Mucosa of rectum (tissue), 2 donors: ENCODE results near the gene CNNM4.

ENCODE experiments used
- H3K27ac ChIP-seq, 2 donors: one replicate each; pipeline ENCODE4 v1.7.0; 2013; ENCODE audit warnings: inconsistent platforms in 2 of 2, low read depth in 2 of 2, low read length in 2 of 2
- H3K27me3 ChIP-seq, 2 donors: one replicate each; pipeline ENCODE4 v1.7.0; 2013; ENCODE audit warnings: low read length in 2 of 2; ENCODE audit not compliant: control insufficient read depth in 2 of 2, insufficient read depth in 2 of 2
- H3K36me3 ChIP-seq, 2 donors: one replicate each; pipeline ENCODE4 v1.7.0; 2013; ENCODE audit warnings: low read length in 2 of 2; ENCODE audit not compliant: control insufficient read depth in 2 of 2, insufficient read depth in 2 of 2
- H3K4me1 ChIP-seq, 2 donors: one replicate each; pipeline ENCODE4 v1.7.0; 2013; ENCODE audit warnings: low read length in 2 of 2, mild to moderate bottlenecking in 1 of 2; ENCODE audit not compliant: control insufficient read depth in 2 of 2, insufficient read depth in 2 of 2
- H3K4me3 ChIP-seq, 2 donors: one replicate each; pipeline ENCODE4 v1.7.0; 2013; ENCODE audit warnings: low read length in 2 of 2
- H3K9ac ChIP-seq, 2 donors: one replicate each; pipeline ENCODE4 v1.7.0; 2013; ENCODE audit warnings: low read length in 2 of 2, low read depth in 1 of 2, mild to moderate bottlenecking in 1 of 2
- H3K9me3 ChIP-seq, 2 donors: one replicate each; pipeline ENCODE4 v1.7.0; 2013; ENCODE audit warnings: low read length in 2 of 2; ENCODE audit not compliant: control insufficient read depth in 2 of 2
- donor health status: healthy.
- donor health status: Normal muscosa, but diverticular disease.

Gene CNNM4

DNA sequence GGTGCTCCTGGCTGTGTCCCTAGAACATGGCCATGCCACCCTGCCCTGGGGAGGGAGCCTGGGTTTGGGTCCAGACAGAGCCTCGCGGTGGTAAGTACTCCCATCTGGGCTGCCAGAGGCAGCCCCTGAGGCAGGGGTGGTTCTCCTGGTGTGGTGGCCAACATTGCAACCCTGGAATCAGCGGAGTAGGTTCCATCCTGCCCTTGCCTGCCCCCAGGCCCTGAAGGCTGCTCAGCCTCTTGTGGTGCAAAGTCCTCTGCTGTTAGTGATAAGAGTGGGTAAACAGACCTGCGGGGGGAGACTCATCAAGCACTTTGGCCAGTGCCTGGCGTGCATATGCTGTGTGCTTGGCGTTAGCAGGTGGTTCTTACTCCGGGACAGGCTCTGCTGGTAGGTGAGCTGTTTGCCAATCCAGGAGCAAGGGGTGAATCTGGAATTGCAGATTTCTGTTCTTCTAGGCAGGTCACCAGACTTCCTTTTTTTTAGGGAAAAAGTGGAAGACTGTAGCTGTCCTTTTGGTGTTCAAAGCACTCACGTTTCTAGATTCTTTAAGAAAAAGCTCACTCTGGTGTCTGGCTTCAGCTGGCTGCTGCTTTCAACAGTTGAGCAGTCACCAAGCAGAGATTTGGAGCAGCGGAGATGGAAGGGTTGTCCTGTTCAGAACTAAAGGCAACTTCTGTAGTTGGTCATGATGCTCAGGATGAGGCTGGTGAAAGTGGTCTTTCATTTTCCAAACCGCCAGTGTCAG lies 58.6 kb downstream of the CNNM4 start:
- Histone ChIP-seq H3K27me3 (no peaks in the 10 kb centered on the region), H3K36me3 (peaks cover 5 to 21% of the 10 kb centered on the region in 2 donors), H3K4me3 (peak overlapping the region; percentile 20 to 56), H3K27ac (peak overlapping the region; percentile 32 to 42), H3K4me1 (peaks cover 42 to 50% of the 10 kb centered on the region in 2 donors), H3K9ac (peak overlapping the region in 1 of 2 donors; percentile 14), H3K9me3 (no peaks in the 10 kb centered on the region)

DNA sequence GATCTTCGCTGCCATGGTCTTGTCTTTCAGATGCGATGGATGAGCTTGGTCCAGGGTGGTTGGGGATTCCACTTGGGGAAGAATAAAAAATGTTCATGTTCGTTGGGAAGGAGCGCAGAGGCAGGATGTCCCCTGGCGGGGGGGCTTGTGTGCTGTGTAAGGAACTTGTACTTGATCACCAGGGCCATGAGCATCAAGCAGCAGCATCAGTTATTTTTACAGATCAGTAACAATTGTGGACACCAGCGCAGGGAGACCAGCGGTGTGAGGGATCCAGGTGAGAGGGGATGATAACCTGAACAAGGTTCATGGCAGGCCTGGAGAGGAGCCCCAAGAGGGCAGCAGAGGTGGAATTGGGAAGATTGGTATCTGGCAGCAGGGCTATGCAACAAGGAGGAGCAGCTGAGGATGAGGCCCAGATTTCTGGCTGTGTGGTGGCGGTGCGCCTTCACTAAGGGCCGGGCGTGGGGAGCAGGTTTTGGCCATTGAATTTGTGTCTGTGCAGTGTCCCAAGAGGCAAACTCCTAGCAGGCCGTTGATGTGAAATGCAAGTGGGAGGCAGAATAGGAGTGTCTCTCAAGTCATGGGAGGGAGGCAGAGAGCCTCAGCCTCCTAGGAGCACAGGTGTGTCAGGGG lies 59.3 kb downstream of the CNNM4 start:
- no peak overlapping the region for H3K9ac ChIP-seq
- H3K27me3 ChIP-seq, result no peaks in the 10 kb centered on the region
- peaks cover 42 to 48% of the 10 kb centered on the region in 2 donors for H3K4me1 ChIP-seq
- peaks cover 11 to 28% of the 10 kb centered on the region in 2 donors for H3K36me3 ChIP-seq
- H3K4me3 ChIP-seq, result peak overlapping the region in 1 of 2 donors; percentile 56
- no peaks in the 10 kb centered on the region for H3K9me3 ChIP-seq
- peak overlapping the region; percentile 31 to 32 for H3K27ac ChIP-seq

DNA sequence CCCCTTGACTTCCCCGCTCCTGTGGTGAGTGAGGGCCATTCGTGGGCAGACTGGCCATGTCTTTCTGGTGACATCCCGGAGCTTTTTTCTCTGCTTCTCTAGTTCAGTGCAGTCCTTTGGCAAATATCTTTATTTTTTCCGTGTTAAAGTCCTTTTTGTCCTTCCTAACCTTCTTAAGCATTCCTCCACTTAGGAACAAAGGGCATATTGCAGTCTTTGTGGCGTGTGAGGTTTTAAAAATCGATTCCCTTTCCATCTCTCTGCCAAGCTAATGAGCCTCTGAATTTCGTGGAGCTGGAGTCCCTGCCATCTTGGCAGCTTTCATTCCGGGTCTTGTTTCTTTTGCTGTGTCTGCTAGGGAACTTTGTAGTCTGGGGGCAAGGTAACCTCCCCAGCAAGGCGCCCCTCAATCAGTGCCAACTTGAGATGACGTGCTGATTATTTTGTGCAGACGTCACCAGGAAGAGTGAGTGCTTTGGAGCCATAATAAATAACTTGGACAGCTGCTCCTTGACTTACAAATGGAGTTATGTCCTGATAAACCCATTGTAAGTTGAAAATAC lies 60.5 kb downstream of the CNNM4 start:
- H3K27ac ChIP-seq, result no peak overlapping the region
- H3K4me1 ChIP-seq, result peaks cover 37 to 41% of the 10 kb centered on the region in 2 donors
- H3K9ac ChIP-seq, result no peak overlapping the region
- no peaks in the 10 kb centered on the region for H3K27me3 ChIP-seq
- H3K9me3 ChIP-seq, result no peaks in the 10 kb centered on the region
- peaks cover 19 to 39% of the 10 kb centered on the region in 2 donors for H3K36me3 ChIP-seq
- H3K4me3 ChIP-seq, result no peak overlapping the region

DNA sequence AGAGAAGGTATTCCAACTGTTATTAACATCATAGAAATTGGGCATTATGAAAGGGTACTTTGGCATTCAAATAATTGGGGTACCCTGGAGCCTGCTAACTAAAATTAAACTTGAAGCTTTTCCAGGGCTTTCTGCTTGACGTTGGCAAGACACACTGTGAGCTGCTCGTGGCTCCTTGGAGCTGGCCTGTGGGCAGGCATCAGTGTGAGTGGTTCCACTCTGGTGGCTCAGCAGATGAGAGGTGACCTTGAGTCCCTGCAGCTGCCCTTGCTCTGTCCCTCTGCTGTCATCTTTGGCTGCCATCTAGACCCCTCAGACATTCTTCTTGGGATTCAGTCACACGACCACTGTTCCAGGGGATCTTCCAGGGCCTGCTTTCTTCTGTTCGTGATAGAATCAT lies 62.1 kb downstream of the CNNM4 start:
- Histone ChIP-seq H3K4me1 (peaks cover 30 to 32% of the 10 kb centered on the region in 2 donors), H3K36me3 (peaks cover 29 to 52% of the 10 kb centered on the region in 2 donors)

GRCh38 chr2:96823198-96823597 lies 62.5 kb downstream of the CNNM4 start:
- H3K4me1 ChIP-seq, result peaks cover 28 to 30% of the 10 kb centered on the region in 2 donors
- H3K9me3 ChIP-seq, result no peaks in the 10 kb centered on the region
- H3K9ac ChIP-seq, result no peak overlapping the region
- H3K4me3 ChIP-seq, result no peak overlapping the region
- H3K27me3 ChIP-seq, result no peaks in the 10 kb centered on the region
- H3K36me3 ChIP-seq, result peaks cover 33 to 56% of the 10 kb centered on the region in 2 donors
- H3K27ac ChIP-seq, result no peak overlapping the region

More for the DNA sequence above, 62.1 kb downstream of the CNNM4 start:
- no peaks in the 10 kb centered on the region for H3K9me3 ChIP-seq
- no peaks in the 10 kb centered on the region for H3K27me3 ChIP-seq
- no peak overlapping the region for H3K4me3 ChIP-seq
- no peak overlapping the region for H3K27ac ChIP-seq
- H3K9ac ChIP-seq, result no peak overlapping the region

- H3K27me3 ChIP-seq, result no peaks in the 10 kb centered on the region
- peaks cover 18 to 19% of the 10 kb centered on the region in 2 donors for H3K4me1 ChIP-seq
- H3K4me3 ChIP-seq, result no peak overlapping the region
- H3K9me3 ChIP-seq, result no peaks in the 10 kb centered on the region
- H3K36me3 ChIP-seq, result peaks cover 42 to 61% of the 10 kb centered on the region in 2 donors
- no peak overlapping the region for H3K9ac ChIP-seq
- H3K27ac ChIP-seq, result no peak overlapping the region
Measured at GRCh38 chr2:96824079-96824870, 63.6 kb downstream of the CNNM4 start.

DNA sequence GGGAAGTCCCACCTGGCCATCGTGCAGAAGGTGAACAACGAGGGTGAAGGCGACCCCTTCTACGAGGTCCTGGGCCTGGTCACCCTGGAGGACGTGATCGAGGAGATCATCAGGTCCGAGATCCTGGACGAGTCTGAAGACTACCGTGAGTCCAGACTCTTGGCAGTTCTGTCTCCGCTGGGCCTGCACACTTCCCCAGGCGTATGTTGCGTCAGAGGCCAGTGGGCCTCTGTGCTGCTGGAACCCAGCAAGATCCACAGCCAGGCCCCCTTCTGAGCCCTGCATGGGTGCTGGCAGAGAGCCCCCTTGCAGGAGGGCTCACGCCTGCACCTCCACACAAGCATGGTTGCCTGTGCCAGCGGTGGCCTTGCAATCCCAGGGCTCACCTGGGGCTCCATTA lies 64.4 kb downstream of the CNNM4 start:
- no peak overlapping the region for H3K9ac ChIP-seq
- peaks cover 48 to 64% of the 10 kb centered on the region in 2 donors for H3K36me3 ChIP-seq
- no peak overlapping the region for H3K4me3 ChIP-seq
- no peaks in the 10 kb centered on the region for H3K9me3 ChIP-seq
- no peaks in the 10 kb centered on the region for H3K27me3 ChIP-seq
- peaks cover 10 to 12% of the 10 kb centered on the region in 2 donors for H3K4me1 ChIP-seq
- no peak overlapping the region for H3K27ac ChIP-seq

GRCh38 chr2:96826546-96827278 lies 66.0 kb downstream of the CNNM4 start:
- H3K27ac ChIP-seq, result no peak overlapping the region

GRCh38 chr2:96828436-96828835 lies 67.7 kb downstream of the CNNM4 start:
- Histone ChIP-seq H3K4me3 (no peak overlapping the region), H3K9me3 (no peaks in the 10 kb centered on the region), H3K9ac (no peak overlapping the region), H3K27me3 (no peaks in the 10 kb centered on the region), H3K36me3 (peaks cover 73 to 84% of the 10 kb centered on the region in 2 donors), H3K4me1 (peaks cover 0 to 4% of the 10 kb centered on the region in 2 donors), H3K27ac (no peak overlapping the region)

More at GRCh38 chr2:96826546-96827278, 66.0 kb downstream of the CNNM4 start:
- H3K4me3 ChIP-seq, result no peak overlapping the region
- H3K36me3 ChIP-seq, result peaks cover 63 to 79% of the 10 kb centered on the region in 2 donors
- peaks cover 0 to 4% of the 10 kb centered on the region in 2 donors for H3K4me1 ChIP-seq
- no peak overlapping the region for H3K9ac ChIP-seq
- H3K9me3 ChIP-seq, result no peaks in the 10 kb centered on the region
- H3K27me3 ChIP-seq, result no peaks in the 10 kb centered on the region
